Skin of body (tissue), 2 donors: ENCODE data around the gene KYAT1. TPM values are rescaled to one million over a fixed set of nuclear protein-coding genes. Genes with fewer than 3 reads are reported as not detected.

Experiments
- DNase-seq: peaks from one replicate; lab custom pipeline; 2025; lab: John Stamatoyannopoulos, UW
- total RNA-seq: library from RNA; depleted of rRNA; stranded (reverse); fragments of >200 nt; gene quantifications from one replicate; pipeline ENCODE4 v1.2.3, GENCODE V29; 2014

KYAT1 gene
- total RNA-seq, 1 donor from 2014 or later, result 3.4 TPM

GRCh38 chr9:128908372-128908771 is 26.6 kb upstream of the KYAT1 start:
- DNase-seq, result no peak

GRCh38 chr9:128906741-128907140 is 25.0 kb upstream of the KYAT1 start:
- DNase-seq, result no peak

- no peak for DNase-seq
Observed at GRCh38 chr9:128905964-128906363, 24.2 kb upstream of the KYAT1 start.

- no peak for DNase-seq
Observed at GRCh38 chr9:128903871-128904620, 22.3 kb upstream of the KYAT1 start.

GRCh38 chr9:128903079-128903461 is 21.3 kb upstream of the KYAT1 start:
- no peak for DNase-seq

- DNase-seq, result no peak
Observed at GRCh38 chr9:128902351-128903078, 20.8 kb upstream of the KYAT1 start.

GRCh38 chr9:128901822-128902221 is 20.1 kb upstream of the KYAT1 start:
- DNase-seq, result no peak

GRCh38 chr9:128901379-128901778 is 19.6 kb upstream of the KYAT1 start:
- DNase-seq, result no peak

GRCh38 chr9:128899566-128900322 is 18.0 kb upstream of the KYAT1 start:
- DNase-seq, result no peak

- DNase-seq, result no peak
Observed at GRCh38 chr9:128898845-128899565, 17.3 kb upstream of the KYAT1 start.

GRCh38 chr9:128898382-128898781 is 16.6 kb upstream of the KYAT1 start:
- DNase-seq, result no peak

GRCh38 chr9:128895556-128895955 is 13.8 kb upstream of the KYAT1 start:
- DNase-seq, result no peak

- no peak for DNase-seq
Observed at GRCh38 chr9:128894764-128895163, 13.0 kb upstream of the KYAT1 start.

- no peak for DNase-seq
Observed at GRCh38 chr9:128893354-128893753, 11.6 kb upstream of the KYAT1 start.

GRCh38 chr9:128892221-128892921 is 10.6 kb upstream of the KYAT1 start:
- peak; percentile 35 for DNase-seq

- no peak for DNase-seq
Observed at GRCh38 chr9:128891321-128892220, 9.8 kb upstream of the KYAT1 start.

- DNase-seq, result no peak
Observed at GRCh38 chr9:128887914-128888350, 6.2 kb upstream of the KYAT1 start.

- no peak for DNase-seq
Observed at GRCh38 chr9:128887049-128887448, 5.3 kb upstream of the KYAT1 start.

GRCh38 chr9:128886211-128886891 is 4.6 kb upstream of the KYAT1 start:
- DNase-seq, result no peak
